B cell (primary cell): Measurements from ENCODE around the gene SAA4.
"Not testable (repeated sequence)": the region's sequence is repeated elsewhere in the genome, so short reads cannot be mapped to it uniquely, and the experiment has no call there.

Source experiments
- CTCF ChIP-seq: fragments of 200-600 bp; IDR thresholded peaks from one replicate; pipeline ENCODE4 v1.8.0; 2022; ENCODE audit warnings: antibody characterized with exemption, mild to moderate bottlenecking
- EZH2 ChIP-seq: IDR thresholded peaks from 2 replicates; pipeline ENCODE4 v1.6.1; 2012; ENCODE audit warnings: borderline replicate concordance, low read depth, mild to moderate bottlenecking, moderate library complexity, low read length; ENCODE audit not compliant: insufficient read depth, poor library complexity, severe bottlenecking

GRCh38 chr11:18247191-18247581 is 10.6 kb upstream of the SAA4 start:
- not testable (repeated sequence) for TF ChIP-seq CTCF, EZH2
